GM19372 (cell line): Measurements from ENCODE around the gene INF2.
A peak's percentile ranks its signal among the peaks of the same experiment; 100 is the strongest.
"Not testable (repeated sequence)": the region's sequence is repeated elsewhere in the genome, so short reads cannot be mapped to it uniquely, and the experiment has no call there.

Experiments
- ATAC-seq: cut with Tn5 transposase; IDR thresholded peaks from one replicate; pipeline ENCODE4 v1.9.1; 2021; ENCODE audit warnings: mild to moderate bottlenecking, low read depth, moderate library complexity; ENCODE audit not compliant: unreplicated experiment

The INF2 gene

DNA sequence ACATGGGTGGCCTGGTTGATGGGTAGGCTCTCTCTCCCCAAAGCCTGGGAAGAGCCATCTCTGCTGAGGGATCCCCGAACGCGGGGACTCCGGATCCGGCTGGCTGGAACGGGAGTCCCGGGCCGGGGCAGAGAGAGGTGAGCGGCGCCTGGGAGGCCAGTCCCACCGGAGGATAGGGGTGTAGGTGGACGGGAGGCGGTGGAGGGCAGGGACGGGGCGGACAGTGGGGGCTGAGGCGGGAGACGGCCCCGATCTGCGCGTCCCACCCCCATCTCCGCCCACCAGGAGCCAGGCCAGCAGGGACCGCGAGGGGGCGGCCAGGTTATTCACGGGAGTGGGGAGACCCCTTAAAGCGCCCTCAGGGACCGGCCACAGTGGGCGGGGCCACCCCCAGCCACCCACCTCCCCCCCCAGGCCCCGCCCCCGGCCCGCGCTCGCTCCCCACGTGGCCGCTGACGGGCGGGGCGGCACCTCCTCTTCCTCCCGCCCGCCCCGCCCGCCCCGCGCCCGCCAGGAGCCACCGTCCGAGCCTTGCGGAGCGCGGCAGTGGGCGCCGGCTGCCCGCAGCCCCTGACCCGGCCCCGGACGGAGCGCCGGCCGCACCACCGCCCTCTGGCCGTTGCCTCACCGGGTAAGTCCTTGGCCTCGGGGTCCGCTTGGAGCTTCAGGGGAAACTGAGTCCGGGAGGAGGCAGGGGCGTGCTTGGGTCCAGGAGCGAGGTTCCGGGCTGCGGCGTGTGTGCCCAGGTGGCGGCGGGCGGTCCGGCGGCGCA lies at the start of gene INF2:
Gene INF2, plus strand, starts transcription at position 510 of the 772 bp plus-strand sequence. CDS start 11,748 bp downstream, outside the sequence.
- ATAC-seq: peak; percentile 50

DNA sequence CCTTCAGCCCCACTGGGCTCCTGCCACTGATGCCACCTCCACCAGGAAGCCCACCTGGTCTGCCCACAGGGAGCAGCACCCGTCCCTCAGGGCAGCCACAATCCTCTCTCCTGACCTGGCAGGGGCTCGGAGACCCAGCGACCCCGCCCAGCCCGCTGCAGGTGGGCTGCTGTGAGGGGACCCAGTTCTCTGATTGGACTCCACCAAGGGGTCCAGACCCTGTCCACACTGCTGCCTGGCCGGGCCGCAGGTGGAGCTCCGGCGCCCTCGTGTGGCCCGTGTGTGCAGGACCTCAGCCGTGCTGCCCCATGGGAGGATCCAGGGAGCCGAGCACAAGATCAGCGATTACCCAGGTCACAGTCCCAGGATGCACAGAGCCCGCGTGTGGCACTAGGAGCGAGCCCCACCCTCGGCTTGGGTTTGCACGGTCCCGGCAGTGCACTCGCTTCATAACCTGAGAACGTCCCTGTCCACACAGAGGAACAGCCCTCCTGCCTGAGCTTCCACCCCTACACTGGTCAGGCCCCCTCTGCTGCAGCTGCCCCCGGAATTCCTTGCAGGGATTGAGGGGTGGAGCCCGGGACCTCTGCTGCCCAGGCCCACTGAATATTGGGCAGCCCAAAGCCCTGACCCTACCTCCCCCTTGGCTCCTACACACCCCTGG lies 49.4 kb upstream of the INF2 start:
- no peak for ATAC-seq

GRCh38 chr14:104640681-104641080 lies 48.7 kb upstream of the INF2 start:
- ATAC-seq: no peak

GRCh38 chr14:104641753-104642539 lies 47.5 kb upstream of the INF2 start:
- ATAC-seq: no peak

- ATAC-seq: no peak
These were observed 46.9 kb upstream of the INF2 start for GRCh38 chr14:104642540-104642868.

DNA sequence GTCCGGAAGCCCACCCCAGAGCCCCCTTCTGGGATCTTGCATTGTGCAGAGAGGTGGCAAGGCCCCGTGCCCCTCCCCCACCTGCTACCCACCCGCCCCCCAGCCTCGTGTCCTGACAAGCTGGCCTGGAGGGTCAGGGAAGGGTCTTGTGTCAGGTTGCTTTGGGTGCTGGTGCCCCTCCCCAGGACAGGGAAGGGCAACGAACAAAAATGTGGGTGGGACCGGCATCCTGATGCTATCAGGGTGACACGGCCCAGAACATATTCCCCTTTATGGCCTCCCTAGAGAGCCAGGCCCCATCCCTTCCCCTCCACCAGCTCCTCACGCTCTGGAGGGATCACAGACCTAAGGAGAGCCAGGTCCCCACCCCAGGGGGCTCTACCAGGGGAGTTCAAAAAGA lies 46.1 kb upstream of the INF2 start:
- no peak for ATAC-seq

DNA sequence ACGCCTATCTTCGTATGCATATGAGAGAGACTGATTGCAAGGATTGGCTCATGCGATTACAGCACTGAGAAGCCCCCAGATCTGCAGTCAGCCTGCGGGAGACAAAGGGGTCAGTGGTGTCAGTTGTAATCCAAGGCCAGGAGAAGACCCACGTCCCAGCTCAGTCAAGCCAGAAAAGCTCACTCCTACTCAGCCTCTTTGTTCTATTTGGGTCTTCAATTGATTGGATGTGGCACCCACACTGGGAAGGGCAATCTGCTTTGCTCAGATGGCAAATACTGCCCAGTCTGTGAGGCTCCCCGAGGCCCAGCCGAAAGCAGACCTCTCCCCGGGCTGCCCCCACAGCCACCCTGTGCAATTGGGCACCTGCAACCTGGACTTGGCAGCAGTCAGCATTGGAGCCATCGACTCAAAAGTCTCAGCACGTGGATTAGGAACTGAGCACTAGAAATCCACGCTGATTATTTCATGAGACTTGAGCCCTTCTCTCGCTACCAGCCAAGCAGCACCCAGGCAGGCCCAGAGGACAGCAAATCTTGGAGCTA lies 45.3 kb upstream of the INF2 start:
- ATAC-seq: no peak

DNA sequence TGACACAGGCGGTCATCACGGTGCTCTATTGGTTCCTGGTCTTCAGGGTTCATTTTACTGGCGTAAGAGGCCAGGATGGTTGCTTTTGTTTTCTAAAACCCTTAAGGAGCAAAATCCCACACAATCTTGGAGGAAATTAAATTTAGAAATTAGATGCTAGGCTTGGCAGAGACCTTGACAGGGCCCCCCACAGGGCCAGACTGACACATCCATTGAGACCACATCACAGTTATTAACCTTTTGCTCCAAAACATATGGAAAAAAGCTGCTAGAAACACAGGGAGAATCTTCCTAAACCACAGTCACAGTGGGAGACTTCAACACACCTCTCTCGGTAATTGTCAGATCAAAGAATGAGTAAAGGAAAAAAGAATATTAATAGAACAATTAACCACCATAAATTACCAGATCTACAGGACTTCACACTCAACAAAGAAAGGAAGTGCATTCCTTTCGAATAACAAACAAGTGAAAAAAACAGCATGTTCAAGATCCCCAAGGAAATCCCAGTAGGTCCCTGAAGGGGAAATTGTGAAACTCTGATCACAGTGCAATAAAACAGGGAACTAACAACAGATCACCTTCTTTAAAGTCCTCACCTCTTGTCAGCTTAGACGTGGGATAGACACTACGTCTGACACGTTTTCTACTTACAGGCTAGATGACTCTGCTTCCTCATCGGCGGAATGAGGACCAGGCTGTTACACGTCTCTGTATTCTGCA lies 44.6 kb upstream of the INF2 start:
- no peak for ATAC-seq

- no peak for ATAC-seq
These were observed 41.9 kb upstream of the INF2 start for GRCh38 chr14:104647467-104648043.

DNA sequence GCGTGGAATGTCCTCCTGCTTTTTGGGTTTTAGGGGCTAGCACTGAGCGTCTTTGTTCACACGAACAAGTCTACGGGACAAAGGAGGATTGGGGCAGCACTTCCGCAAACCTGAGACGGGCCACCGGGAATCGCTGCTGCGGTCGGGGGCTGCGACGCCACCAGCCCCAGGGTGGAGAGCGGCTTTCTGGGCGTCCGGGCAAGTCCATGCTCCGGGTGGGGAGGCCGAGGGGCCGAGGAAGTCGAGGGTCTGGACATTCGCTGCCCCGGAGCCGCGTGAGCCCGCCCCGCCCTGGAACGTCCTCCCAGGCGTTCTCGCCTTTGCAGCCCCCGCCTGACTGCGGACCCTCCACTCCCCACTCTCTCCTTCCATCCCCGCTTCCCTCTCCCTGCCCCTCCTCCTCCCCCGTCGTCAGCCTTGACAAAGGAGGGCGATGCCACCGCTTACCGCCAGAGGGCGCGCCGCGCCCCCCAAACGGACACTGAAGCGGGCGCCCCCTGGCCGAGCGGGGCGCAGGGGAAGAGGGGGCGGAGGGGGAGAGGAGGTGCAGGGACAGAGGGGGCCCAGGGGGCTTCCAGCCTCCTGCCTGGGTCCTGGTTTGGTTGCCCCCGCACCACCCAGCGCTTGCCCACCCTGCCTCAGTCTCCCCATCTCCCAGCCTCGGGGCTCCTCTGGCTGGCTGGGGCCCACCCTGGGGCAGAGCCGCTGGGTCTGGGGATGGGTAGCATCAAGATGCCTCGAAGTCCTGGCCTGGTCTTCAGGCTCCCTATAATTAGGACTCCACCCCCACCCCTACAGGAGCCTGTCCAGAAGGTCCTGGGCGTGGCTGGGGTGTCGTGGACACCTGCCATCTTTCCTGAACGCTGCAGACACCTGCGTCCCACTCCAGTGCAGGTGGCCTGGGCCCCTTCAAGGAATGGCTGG lies 39.1 kb upstream of the INF2 start:
- ATAC-seq: no peak

DNA sequence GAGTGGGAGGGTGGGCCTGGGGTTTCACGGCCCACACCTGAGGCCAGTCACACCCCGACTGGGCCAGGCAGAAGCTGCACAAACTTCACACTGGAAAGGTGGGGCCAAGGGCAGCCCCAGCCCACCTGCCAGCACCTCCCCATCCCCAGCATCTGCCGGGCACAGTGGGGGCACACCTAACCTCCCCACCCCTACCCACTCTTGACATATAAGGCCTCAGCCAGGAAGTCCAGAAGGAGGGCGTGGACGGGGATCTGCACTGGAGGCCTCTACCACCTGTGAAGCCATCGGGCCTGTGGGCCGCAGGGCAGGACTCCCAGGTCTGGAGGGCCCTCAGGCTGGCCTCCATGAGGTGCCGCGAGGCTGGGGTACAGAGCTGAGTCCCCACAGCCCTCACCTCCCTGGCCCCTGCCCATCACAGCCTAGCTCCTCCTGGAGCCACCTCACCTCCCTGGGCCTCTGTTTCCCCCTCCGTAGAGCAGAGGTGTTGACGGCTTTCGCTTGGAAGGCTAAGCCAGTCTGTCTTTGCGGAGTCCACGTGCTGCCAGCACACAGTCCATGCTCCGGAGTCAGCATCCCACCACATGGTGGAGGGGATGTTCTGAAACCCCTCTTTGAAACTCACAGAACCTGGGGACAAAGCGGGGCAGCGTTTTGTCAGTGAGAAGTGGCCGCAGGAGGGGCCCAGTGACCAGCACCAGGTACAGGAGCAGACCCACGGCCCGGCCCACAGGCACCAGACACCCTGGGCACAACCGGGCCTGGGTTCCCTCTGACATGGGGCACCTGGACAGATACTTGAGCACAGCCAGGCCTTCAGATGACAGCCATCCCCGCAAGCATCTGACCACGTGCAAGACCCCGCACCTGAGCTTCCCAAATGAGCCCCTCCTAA lies 38.2 kb upstream of the INF2 start:
- ATAC-seq: no peak

- no peak for ATAC-seq
These were observed 37.5 kb upstream of the INF2 start for GRCh38 chr14:104651876-104652260.

- no peak for ATAC-seq
These were observed 37.0 kb upstream of the INF2 start for GRCh38 chr14:104652386-104652785.

DNA sequence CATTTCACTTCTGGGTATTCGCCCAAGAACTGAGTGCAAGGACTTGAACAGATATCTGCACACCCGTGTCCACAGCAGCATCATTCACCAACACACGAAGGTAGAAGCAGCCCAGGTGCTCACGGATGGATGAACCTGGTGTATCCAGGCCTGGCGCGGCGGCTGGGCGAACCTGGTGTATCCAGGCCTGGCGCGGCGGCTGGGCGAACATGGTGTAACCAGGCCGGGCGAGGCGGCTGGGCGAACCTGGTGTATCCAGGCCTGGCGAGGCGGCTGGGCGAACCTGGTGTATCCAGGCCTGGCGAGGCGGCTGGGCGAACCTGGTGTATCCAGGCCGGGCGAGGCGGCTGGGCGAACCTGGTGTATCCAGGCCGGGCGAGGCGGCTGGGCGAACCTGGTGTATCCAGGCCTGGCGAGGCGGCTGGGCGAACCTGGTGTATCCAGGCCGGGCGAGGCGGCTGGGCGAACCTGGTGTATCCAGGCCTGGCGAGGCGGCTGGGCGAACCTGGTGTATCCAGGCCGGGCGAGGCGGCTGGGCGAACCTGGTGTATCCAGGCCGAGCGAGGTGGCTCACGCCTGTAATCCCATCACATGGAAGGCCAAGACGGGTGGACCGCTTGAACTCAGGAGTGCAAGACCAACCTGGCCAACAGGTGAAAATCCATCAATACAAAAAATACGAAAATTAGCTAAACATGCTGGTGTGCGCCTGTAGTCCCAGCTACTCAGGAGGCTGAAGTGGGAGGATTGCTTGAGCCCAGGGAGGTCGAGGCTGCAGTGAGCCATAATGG lies 36.1 kb upstream of the INF2 start:
- not testable (repeated sequence) for ATAC-seq

DNA sequence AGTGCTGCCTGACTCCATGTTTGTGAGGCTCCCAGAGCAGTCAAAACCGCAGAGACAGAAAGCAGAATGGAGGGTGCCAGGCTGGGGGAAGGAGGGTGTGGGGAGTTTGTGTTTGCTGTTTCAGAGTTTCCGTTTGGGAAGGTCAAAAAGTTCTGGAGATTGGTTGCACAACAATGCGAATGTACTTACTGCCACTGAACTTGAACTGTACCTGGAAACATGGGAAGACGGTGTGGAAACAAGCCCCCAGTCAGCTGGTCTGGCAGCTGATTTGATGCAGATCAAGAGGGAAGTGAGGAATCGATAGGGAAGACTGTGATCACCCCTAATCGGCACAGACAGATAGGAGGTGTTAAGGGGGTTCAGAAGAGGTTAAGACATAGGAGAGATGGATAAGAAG lies 35.3 kb upstream of the INF2 start:
- no peak for ATAC-seq

DNA sequence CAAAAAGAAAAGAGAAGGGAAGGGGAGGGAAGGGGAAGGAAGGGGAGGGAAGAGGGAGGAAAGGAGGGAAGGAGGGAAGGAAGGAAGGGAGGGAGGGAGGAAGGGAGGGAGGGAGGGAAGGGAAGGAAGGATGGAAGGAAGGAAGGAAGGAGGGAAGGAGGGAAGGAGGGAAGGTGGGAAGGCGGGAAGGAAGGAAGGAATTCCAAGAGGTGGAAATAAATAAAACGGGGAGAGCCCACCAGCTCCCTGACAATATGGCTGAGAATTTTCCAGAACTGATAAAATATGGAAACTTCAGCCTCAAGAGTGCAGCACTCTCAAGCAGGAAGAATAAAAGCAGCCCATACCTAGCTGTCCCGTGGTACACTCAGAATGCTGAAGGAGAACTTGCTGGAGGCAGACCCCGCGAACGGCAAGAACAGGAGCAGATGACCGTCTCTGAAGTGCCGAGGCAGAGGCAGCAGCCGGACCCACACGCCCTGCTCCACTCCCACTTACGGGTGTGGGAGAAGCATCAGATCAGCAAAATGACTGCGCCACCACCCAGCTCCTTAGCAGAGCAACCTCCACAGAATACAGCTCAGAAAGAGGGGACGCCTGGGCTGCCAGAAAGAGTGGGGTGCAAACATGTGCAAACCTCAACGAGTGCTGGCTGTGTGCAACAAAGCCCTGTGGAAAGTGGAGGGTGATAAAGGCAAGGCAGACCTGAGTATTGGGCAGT lies 34.1 kb upstream of the INF2 start:
- ATAC-seq: no peak
